ENCODE data around the gene HOXD8. TPM values are rescaled to one million over a fixed set of nuclear protein-coding genes. Genes with fewer than 3 reads are reported as not detected.

Gene HOXD8
- polyA plus RNA-seq, 1 of the 3 experiments (the other 2 are of a cell fraction), result 6.4 TPM

GRCh38 chr2:176128172-176128981, 1.1 kb upstream of the HOXD8 start (continued):
- no peak for TF ChIP-seq NFIC (IDR thresholded peaks at IDR 0.05; ENCODE audit: borderline replicate concordance)
- TF ChIP-seq TAF1 (IDR thresholded peaks at IDR 0.05; ENCODE audit: borderline replicate concordance, low read depth, low read length), result no peak
- TF ChIP-seq FOXJ3 (CRISPR knock-in tag; IDR thresholded peaks at IDR 0.05), result no peak

DNA sequence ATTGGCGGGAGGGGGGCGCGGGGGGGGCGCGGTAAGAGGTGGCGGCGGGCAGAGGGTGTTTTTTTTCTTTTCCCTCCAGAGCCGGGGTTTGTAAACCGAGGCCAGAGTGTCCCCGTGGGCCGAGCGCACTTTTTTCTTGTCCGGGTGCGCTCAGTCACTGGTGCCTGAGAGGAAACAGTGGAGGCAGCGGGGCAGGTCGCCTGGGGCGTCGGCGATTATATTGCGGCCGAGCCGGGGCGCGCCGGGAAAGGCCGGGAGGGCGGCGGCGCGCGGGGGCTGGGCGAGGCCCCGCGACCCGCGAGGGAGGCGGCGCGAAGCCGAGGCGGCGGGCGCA, 275 bp downstream of the HOXD8 start:
- peak overlapping the region; percentile 61; the same call in 1 of the 2 replicates for H3K9ac ChIP-seq
- H3K9me3 ChIP-seq, result no peaks in the 10 kb centered on the region
- H3K4me2 ChIP-seq, result peak overlapping the region; percentile 85; the same call in 1 of the 2 replicates
- peaks cover 19% of the 10 kb centered on the region for H3F3A ChIP-seq (replicated peaks; ENCODE audit: insufficient read depth)
- no peaks in the 10 kb centered on the region for H4K20me1 ChIP-seq (ENCODE audit: insufficient read depth)
- H3K79me2 ChIP-seq (ENCODE audit: insufficient read depth), result peaks cover 10% of the 10 kb centered on the region
- WGBS (ENCODE audit: low lambda C conversion rate), result 19% methylated on average over 27 of the region's 43 CpGs
- no peaks in the 10 kb centered on the region for H3K27me3 ChIP-seq (ENCODE audit: insufficient read depth)
- ChIA-PET POLR2A (interaction anchor here (0.9 to 6.3 kb wide), 7 partner anchors 7 to 700 kb away, joined by 3 to 45 read pairs (median 14); partner anchors contain the start of gene HOXD9), CTCF (interaction anchor here (1.0 to 26.1 kb wide), 8 partner anchors 8 to 1019 kb away, joined by 3 to 1047 read pairs (median 7); no protein-coding TSS in a partner anchor)
- H2AFZ ChIP-seq (ENCODE audit: low read depth), result peak overlapping the region; percentile 29; the same call in 1 of the 2 replicates
- H3K4me1 ChIP-seq (ENCODE audit: control insufficient read depth in 1 of 2, insufficient read depth in 2 of 2, low read depth in 1 of 2, low read length in 1 of 2), result peaks cover 24 to 32% of the 10 kb centered on the region in 2 experiments
- H3K27ac ChIP-seq (ENCODE audit: low read depth in 2 of 2, low read length in 1 of 2), result peak overlapping the region; percentile 62 to 63
- no peak for DNase-seq
- peak overlapping the region; percentile 69 for H3K4me3 ChIP-seq (ENCODE audit: low read depth in 2 of 2, low read length in 1 of 2)
- no peaks in the 10 kb centered on the region for H3K9me2 ChIP-seq
- no peaks in the 10 kb centered on the region for H3K36me3 ChIP-seq (replicated peaks in 1 of 2; ENCODE audit: control insufficient read depth in 1 of 2, insufficient read depth in 2 of 2, low read length in 1 of 2)
- no peak for TF ChIP-seq NRF1 (IDR thresholded peaks at IDR 0.05; ENCODE audit: low read depth, low read length)

GRCh38 chr2:176130147-176130956, 847 bp downstream of the HOXD8 start:
- Histone ChIP-seq H3K4me3 (ENCODE audit: low read depth in 2 of 2, low read length in 1 of 2) (peak overlapping the region; percentile 69), H3K27me3 (ENCODE audit: insufficient read depth) (no peaks in the 10 kb centered on the region), H3K79me2 (ENCODE audit: insufficient read depth) (peaks cover 10% of the 10 kb centered on the region), H3F3A (replicated peaks; ENCODE audit: insufficient read depth) (peaks cover 24% of the 10 kb centered on the region), H3K4me1 (ENCODE audit: control insufficient read depth in 1 of 2, insufficient read depth in 2 of 2, low read depth in 1 of 2, low read length in 1 of 2) (peaks cover 30 to 38% of the 10 kb centered on the region in 2 experiments), H3K9me2 (no peaks in the 10 kb centered on the region), H3K9ac (peak overlapping the region; percentile 66), H3K36me3 (replicated peaks in 1 of 2; ENCODE audit: control insufficient read depth in 1 of 2, insufficient read depth in 2 of 2, low read length in 1 of 2) (no peaks in the 10 kb centered on the region), H3K27ac (ENCODE audit: low read depth in 2 of 2, low read length in 1 of 2) (peak overlapping the region; percentile 62 to 63), H3K9me3 (no peaks in the 10 kb centered on the region), H2AFZ (ENCODE audit: low read depth) (peak overlapping the region; percentile 53; the same call in 1 of the 2 replicates), H4K20me1 (ENCODE audit: insufficient read depth) (no peaks in the 10 kb centered on the region), H3K4me2 (peak overlapping the region; percentile 81)
- 18% methylated on average over 20 of the region's 100 CpGs for WGBS (ENCODE audit: low lambda C conversion rate)
- ChIA-PET POLR2A (interaction anchor here (0.9 to 6.3 kb wide), 9 partner anchors 8 to 700 kb away, joined by 3 to 45 read pairs (median 7); partner anchors contain the start of gene HOXD9), CTCF (interaction anchor here (1.0 to 26.1 kb wide), 12 partner anchors 8 to 1019 kb away, joined by 3 to 1047 read pairs (median 9); no protein-coding TSS in a partner anchor)
- peak; percentile 80 for DNase-seq
- TF ChIP-seq REST (IDR thresholded peaks at IDR 0.05; ENCODE audit: low read depth, low read length) (no peak), FOXM1 (IDR thresholded peaks at IDR 0.05; ENCODE audit: low read depth) (no peak), FOXJ3 (CRISPR knock-in tag; IDR thresholded peaks at IDR 0.05) (no peak), YY1 (IDR thresholded peaks at IDR 0.05; ENCODE audit: low read depth) (no peak), SMC3 (IDR thresholded peaks at IDR 0.05; ENCODE audit: low read depth, low read length) (no peak), JUND (IDR thresholded peaks at IDR 0.05) (no peak), EZH2phosphoT487 (IDR thresholded peaks at IDR 0.05; ENCODE audit: borderline replicate concordance, low read depth) (no peak), MAX (IDR thresholded peaks at IDR 0.05; ENCODE audit: low read depth) (no peak; the same call in 1 of the 2 replicates), RCOR1 (IDR thresholded peaks at IDR 0.05; ENCODE audit: low read length) (no peak), POLR2AphosphoS5 (IDR thresholded peaks at IDR 0.05; ENCODE audit: low read depth, low read length) (no peak; the same call in 1 of the 2 replicates), EP300 (IDR thresholded peaks at IDR 0.05; ENCODE audit: borderline replicate concordance in 1 of 2, low read depth in 1 of 2, low read length in 1 of 2) (0 out of 4 replicates have a peak, but pooled peaks of 1 of the 2 experiments have one; percentile 5), FOSL2 (IDR thresholded peaks at IDR 0.05; ENCODE audit: borderline replicate concordance, low read depth) (no peak), NRF1 (IDR thresholded peaks at IDR 0.05; ENCODE audit: low read depth, low read length) (peak; percentile 57)
- TF ChIP-seq, protein P1, sequence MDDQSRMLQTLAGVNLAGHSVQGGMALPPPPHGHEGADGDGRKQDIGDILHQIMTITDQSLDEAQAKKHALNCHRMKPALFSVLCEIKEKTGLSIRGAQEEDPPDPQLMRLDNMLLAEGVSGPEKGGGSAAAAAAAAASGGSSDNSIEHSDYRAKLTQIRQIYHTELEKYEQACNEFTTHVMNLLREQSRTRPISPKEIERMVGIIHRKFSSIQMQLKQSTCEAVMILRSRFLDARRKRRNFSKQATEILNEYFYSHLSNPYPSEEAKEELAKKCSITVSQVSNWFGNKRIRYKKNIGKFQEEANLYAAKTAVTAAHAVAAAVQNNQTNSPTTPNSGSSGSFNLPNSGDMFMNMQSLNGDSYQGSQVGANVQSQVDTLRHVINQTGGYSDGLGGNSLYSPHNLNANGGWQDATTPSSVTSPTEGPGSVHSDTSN (IDR thresholded peaks at IDR 0.05), result peak; percentile 42

Data from SK-N-SH (cell line).